Body of pancreas (tissue), 4 donors: Measurements from ENCODE around the gene NACC2.

Experiments
- POLR2A ChIP-seq, 3 donors: fragments of 450-650 bp; IDR thresholded peaks; one replicate each; pipeline ENCODE4 v1.6.1; 2016; ENCODE audit warnings: antibody characterized with exemption in 3 of 3, mild to moderate bottlenecking in 2 of 3
- TF ChIP-seq, protein P1 (sequence below), 7 experiments: fragments of 450-650 bp in 4 of 7; fragments of 200-600 bp in 3 of 7; sonication (generic) in 3 of 7; IDR thresholded peaks; one replicate each; pipeline ENCODE4 v1.5.1; 2016 to 2019; ENCODE audit warnings: antibody characterized with exemption in 7 of 7

DNA sequence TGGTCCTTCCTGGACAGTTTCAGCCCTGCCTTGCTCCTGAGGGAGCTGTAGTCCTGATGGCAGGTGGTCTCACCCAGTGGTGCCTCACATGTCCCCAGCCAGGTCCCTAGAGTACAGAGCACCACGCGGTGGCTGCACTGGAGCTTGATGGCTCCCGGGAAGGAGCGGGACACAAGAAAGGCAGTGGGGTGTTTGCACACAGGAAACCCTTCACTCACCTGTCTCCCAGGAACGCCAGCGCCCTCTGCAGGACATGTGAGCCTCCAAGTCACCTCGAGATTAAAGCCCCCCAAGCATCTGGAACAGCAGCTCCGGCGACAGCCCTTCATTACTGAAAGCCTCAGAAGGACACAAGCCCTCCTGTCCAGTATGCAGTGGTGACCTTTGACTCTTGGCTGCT, 43.5 kb upstream of the NACC2 start:
- TF ChIP-seq, protein P1, sequence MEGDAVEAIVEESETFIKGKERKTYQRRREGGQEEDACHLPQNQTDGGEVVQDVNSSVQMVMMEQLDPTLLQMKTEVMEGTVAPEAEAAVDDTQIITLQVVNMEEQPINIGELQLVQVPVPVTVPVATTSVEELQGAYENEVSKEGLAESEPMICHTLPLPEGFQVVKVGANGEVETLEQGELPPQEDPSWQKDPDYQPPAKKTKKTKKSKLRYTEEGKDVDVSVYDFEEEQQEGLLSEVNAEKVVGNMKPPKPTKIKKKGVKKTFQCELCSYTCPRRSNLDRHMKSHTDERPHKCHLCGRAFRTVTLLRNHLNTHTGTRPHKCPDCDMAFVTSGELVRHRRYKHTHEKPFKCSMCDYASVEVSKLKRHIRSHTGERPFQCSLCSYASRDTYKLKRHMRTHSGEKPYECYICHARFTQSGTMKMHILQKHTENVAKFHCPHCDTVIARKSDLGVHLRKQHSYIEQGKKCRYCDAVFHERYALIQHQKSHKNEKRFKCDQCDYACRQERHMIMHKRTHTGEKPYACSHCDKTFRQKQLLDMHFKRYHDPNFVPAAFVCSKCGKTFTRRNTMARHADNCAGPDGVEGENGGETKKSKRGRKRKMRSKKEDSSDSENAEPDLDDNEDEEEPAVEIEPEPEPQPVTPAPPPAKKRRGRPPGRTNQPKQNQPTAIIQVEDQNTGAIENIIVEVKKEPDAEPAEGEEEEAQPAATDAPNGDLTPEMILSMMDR (IDR thresholded peaks at IDR 0.05): peak in 2 of 7 experiments; percentile 8 to 11
- no peak for TF ChIP-seq POLR2A (IDR thresholded peaks at IDR 0.05)
